ENCODE measurements around the gene CAV2. TPM values are rescaled to one million over a fixed set of nuclear protein-coding genes. Genes with fewer than 3 reads are reported as not detected.

Gene CAV2
- total and polyA plus RNA-seq, 2 of the 8 experiments (the other 6 are each of a cell fraction or from before 2014, with no cell fraction given): 2.8 to 4.7 TPM

GRCh38 chr7:116490351-116490750, 9.2 kb upstream of the CAV2 start:
- Histone ChIP-seq H2BK20ac (ENCODE audit: low read length) (no peak overlapping the region), H2BK120ac (replicated peaks; ENCODE audit: low read depth, low read length) (no peak overlapping the region), H3K79me2 (ENCODE audit: control insufficient read depth in 1 of 2, insufficient read depth in 2 of 2, low read length in 2 of 2) (no peaks in the 10 kb centered on the region), H3K4ac (replicated peaks; ENCODE audit: insufficient read length, low read depth, low read length) (no peak overlapping the region), H3K27ac (ENCODE audit: low read depth, low read length) (no peak overlapping the region), H3K18ac (ENCODE audit: extremely low read depth, low read length) (no peak overlapping the region), H3K56ac (replicated peaks; ENCODE audit: insufficient read length, low read depth, low read length) (no peak overlapping the region), H2BK5ac (ENCODE audit: low read depth, low read length) (no peak overlapping the region), H3K4me2 (ENCODE audit: insufficient read depth in 1 of 2, low read depth in 2 of 2, low read length in 2 of 2) (no peak overlapping the region), H4K20me1 (replicated peaks in 1 of 2; ENCODE audit: control insufficient read depth in 1 of 2, insufficient read depth in 2 of 2, low read length in 2 of 2) (no peaks in the 10 kb centered on the region), H4K91ac (replicated peaks; ENCODE audit: insufficient read length, low read length) (no peak overlapping the region), H2BK15ac (ENCODE audit: low read length) (no peak overlapping the region), H3K36me3 (ENCODE audit: control insufficient read depth in 2 of 4, insufficient read depth in 4 of 4, low read length in 3 of 4) (no peaks in the 10 kb centered on the region), H2AK5ac (ENCODE audit: low read depth, low read length) (no peak overlapping the region), H4K8ac (ENCODE audit: extremely low read depth, insufficient read depth, low read length) (no peak overlapping the region), H3K23me2 (ENCODE audit: low read depth, low read length) (no peaks in the 10 kb centered on the region), H2BK12ac (ENCODE audit: low read depth, low read length) (no peak overlapping the region), H3K27me3 (replicated peaks in 1 of 4; ENCODE audit: control insufficient read depth in 3 of 4, extremely low read depth in 1 of 4, insufficient read depth in 3 of 4, low read length in 3 of 4) (no peaks in the 10 kb centered on the region), H3K9ac (replicated peaks in 1 of 4; ENCODE audit: extremely low read depth in 1 of 4, low read depth in 3 of 4, low read length in 3 of 4) (no peak overlapping the region), H3K79me1 (ENCODE audit: low read depth, low read length) (no peaks in the 10 kb centered on the region), H3K9me3 (ENCODE audit: insufficient read depth in 2 of 2, low read depth in 1 of 2, low read length in 1 of 2) (no peaks in the 10 kb centered on the region), H4K5ac (ENCODE audit: insufficient read length, low read depth, low read length) (no peak overlapping the region), H3K4me3 (ENCODE audit: extremely low read depth in 1 of 4, insufficient read depth in 2 of 4, low read depth in 3 of 4, low read length in 4 of 4) (no peak overlapping the region), H3K23ac (ENCODE audit: insufficient read length) (no peak overlapping the region), H3K4me1 (replicated peaks in 1 of 4; ENCODE audit: control insufficient read depth in 3 of 4, insufficient read depth in 4 of 4, low read length in 3 of 4) (no peaks in the 10 kb centered on the region), H3K14ac (ENCODE audit: insufficient read length) (no peak overlapping the region), H2AFZ (ENCODE audit: low read length) (no peak overlapping the region)
- ChIA-PET CTCF (ENCODE audit: partially characterized antibody) (no interaction called here), POLR2A (ENCODE audit: partially characterized antibody) (no interaction called here)
- DNase-seq (ENCODE audit: low read depth in 1 of 2, low spot score in 2 of 2): no peak
- WGBS, 2 experiments (ENCODE audit: extremely low coverage in 1 of 2, insufficient coverage in 1 of 2, insufficient read length in 1 of 2, insufficient replicate concordance in 2 of 2, low coverage in 1 of 2, low lambda C conversion rate in 2 of 2, missing lambda C conversion rate in 1 of 2): 71% methylated on average over 2 of the region's 2 CpGs; no CpG with 5 or more reads in 1 of the 2 experiments
- no peak for FAIRE-seq
- TF ChIP-seq RNF2 (IDR thresholded peaks at IDR 0.05; ENCODE audit: borderline replicate concordance, low read depth, low read length, missing control alignments, poor library complexity, severe bottlenecking) (no peak), CEBPB (IDR thresholded peaks at IDR 0.05; ENCODE audit: low read depth, low read length) (no peak), JUND (IDR thresholded peaks at IDR 0.05; ENCODE audit: low read length) (no peak), HDAC6 (IDR thresholded peaks at IDR 0.05; ENCODE audit: low read depth, low read length) (no peak), BRCA1 (IDR thresholded peaks at IDR 0.05; ENCODE audit: low read depth, low read length) (no peak), EP300 (IDR thresholded peaks at IDR 0.05; ENCODE audit: borderline replicate concordance in 1 of 2, low read depth in 2 of 2, low read length in 2 of 2) (no peak)
